ENCODE data around the gene MEN1. TPM values are rescaled to one million over a fixed set of nuclear protein-coding genes. Genes with fewer than 3 reads are reported as not detected.

MEN1 gene
- polyA plus RNA-seq, 3 donors: 30.0 to 33.6 (median 30.7) TPM

DNA sequence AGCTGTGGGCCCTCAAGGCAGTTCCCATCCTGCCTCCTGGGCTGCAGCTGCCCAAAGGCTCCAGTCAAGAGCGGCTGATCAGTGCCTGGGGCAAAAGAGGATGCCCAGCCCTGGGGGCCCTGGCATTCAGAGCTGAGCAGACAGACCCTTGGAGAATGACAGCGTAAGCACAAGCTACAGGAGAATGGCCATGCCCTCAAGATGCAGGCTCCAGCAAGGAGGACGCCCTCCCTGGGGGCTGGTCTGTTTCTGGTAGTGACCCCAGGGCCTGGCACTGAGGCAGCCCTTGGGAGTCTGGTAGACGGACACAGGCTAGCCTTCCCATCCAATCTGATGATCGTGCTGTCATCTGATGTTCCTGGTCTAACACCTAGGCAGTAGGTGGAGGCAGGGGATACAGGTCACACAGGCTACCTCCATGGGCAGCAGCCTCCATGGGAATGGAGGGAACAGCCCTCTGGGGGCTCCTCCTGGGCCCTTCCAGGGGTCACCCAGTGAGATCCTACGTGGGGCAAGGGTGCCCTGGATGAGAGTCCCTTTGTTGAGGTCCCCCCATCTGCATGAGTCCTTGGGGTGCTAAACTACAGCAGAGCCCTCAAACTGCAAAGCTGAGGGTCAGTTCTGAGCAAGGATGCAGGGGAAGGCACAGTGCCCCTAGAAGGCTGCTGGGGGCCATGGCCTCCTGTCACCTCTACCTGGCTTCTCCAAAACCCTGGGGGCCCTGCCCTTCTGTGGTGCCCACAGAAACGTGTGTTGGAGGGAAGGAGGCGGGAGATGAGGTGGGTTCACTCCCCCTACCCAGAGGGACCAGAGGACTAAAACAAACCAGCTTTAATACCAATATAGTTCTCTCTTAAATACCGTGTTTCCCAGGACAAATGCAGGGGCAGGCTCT, 21.8 kb downstream of the MEN1 start:
- no peak for DNase-seq (ENCODE audit: low read depth in 3 of 3, low spot score in 2 of 3)

- no peak for DNase-seq (ENCODE audit: low read depth in 3 of 3, low spot score in 2 of 3)
Measured at GRCh38 chr11:64787526-64788320, 22.6 kb downstream of the MEN1 start.

DNA sequence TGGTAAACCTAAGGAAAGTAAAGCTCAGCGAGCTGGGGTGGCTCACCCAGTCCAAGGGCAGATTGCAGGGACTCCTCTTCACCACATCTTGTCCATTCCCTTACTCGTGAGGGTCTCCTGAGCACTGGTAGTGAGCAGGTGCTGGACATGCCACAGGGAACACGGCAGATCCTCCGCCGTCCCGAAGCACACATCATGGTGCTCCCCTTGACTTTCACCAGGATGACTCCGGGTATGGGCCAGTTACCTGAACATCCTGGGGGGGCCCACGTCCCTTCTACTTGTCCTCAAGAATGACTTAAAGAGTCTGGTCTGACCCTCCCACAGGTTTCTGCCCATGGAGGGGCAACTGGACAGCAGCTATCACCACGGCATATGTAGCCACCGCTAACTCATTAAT, 24.0 kb downstream of the MEN1 start:
- DNase-seq (ENCODE audit: low read depth in 3 of 3, low spot score in 2 of 3): no peak

- DNase-seq (ENCODE audit: low read depth in 3 of 3, low spot score in 2 of 3): no peak
Measured at GRCh38 chr11:64784813-64785581, 25.4 kb downstream of the MEN1 start.

GRCh38 chr11:64778473-64779298, 31.7 kb downstream of the MEN1 start, which contains the start of gene SF1:
TSS of gene SF1 (minus strand) at chr11:64778542. CDS start at chr11:64778392, 150 bp downstream.
- peak; percentile 100 for DNase-seq (ENCODE audit: low read depth in 3 of 3, low spot score in 2 of 3)

DNA sequence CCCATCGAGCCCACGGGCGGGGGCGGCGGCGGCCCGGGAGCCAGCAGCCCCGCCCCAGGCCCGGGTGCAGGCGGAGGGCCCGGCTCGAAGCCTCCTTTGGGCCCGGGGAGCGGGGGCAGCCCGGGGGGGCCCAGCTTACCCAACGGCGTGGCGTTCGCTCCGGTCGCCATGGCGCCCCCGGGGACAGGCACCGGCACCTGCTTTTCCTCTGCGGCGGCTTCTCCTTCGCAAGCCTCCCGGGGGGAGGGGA, 32.2 kb downstream of the MEN1 start:
- no peak for DNase-seq (ENCODE audit: low read depth in 3 of 3, low spot score in 2 of 3)

GRCh38 chr11:64777449-64778222, 32.7 kb downstream of the MEN1 start:
- DNase-seq (ENCODE audit: low read depth in 3 of 3, low spot score in 2 of 3): peak; percentile 60 to 79 (median 77)

- DNase-seq (ENCODE audit: low read depth in 3 of 3, low spot score in 2 of 3): no peak
Measured at GRCh38 chr11:64776875-64777274, 33.5 kb downstream of the MEN1 start.

DNA sequence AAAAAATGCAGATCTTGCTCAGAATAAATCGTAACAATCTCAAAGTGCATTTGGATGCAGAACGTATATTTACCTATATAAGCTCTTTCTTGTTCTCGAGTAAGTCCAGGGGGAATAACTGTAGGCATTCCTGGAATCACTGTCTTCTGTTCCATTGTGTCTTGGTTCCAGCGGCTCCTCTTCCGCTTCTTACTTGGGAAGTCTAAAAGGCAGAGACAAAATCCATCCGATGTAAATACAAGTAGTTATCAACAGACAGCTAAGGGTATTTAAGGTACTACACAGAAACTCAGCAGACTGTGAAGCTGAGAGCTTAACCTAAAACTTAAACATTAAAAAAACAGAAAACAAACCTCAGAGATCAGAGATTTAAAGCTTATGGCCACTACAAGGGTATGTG, 33.9 kb downstream of the MEN1 start:
- no peak for DNase-seq (ENCODE audit: low read depth in 3 of 3, low spot score in 2 of 3)

DNA sequence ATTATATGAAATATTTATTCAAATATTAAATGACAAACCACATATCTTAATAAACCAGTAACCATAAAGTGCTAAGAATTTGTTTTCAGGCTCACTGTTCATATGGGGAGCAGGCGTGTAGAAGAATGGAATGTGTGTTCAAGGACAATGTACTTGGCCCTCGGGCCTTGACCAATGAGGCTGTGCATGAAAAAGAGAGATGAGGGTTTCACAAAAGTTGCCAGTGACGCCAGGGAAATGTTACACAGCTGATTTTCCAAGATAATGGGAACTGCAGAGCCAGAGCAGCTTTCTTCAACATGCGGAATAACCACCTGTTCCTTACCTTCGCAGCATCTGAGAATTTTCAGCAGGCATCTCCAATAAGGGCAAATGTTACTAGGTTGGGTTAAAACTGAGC, 36.2 kb downstream of the MEN1 start:
- DNase-seq (ENCODE audit: low read depth in 3 of 3, low spot score in 2 of 3): no peak

DNA sequence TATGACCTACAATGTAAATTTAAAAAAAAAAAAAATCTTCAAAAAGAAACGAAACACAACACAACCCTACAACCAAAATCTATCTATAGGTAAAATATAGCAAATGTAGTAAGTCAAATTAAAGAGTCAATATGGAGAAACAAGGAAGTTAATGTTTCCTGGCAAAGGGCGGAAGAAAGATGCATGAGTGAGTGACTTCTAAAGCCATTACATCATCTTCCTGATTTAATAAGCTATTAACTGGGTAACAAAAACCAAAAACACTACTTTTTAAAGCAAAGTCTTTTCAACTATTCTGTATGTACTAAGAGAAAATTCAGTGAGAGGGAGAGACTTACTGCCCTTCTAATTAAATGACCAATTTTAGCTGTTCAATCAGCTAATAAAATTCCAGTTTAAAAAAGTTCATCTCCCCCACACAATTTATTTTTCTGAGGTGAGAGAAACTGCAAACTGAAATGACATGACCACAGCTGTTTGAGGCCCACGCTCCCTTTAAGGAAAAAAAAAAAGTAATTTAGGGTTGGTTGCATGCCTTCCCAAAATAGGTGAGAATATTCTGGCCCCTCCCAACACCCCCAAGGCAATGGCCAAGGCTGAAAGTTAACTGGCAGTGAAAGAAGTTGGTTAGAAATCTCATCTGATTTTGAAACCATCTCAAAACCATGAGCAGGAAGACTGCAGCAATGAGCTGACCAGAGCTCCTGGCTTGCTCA, 37.9 kb downstream of the MEN1 start:
- no peak for DNase-seq (ENCODE audit: low read depth in 3 of 3, low spot score in 2 of 3)

- DNase-seq (ENCODE audit: low read depth in 3 of 3, low spot score in 2 of 3): no peak
Measured at GRCh38 chr11:64771861-64772260, 38.5 kb downstream of the MEN1 start.

DNA sequence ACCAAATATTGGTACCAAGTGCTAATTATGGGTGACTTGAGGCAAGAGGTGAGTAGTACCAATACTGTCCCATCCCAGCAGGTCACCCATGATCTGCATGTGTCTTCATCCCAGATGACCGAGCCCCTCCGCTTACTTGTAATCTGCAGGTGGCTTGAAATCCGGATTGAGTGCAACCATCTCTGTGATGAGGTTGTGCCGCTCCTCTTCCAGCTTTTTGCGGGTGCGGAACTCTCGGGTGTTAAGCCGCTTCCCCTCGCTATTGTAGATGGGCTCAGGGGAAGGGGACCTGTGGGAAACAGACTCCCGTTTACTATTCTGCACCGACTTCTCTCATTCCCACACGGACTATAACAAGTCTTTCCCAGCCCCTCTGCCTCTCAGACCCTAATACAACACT, 40.2 kb downstream of the MEN1 start:
- no peak for DNase-seq (ENCODE audit: low read depth in 3 of 3, low spot score in 2 of 3)

DNA sequence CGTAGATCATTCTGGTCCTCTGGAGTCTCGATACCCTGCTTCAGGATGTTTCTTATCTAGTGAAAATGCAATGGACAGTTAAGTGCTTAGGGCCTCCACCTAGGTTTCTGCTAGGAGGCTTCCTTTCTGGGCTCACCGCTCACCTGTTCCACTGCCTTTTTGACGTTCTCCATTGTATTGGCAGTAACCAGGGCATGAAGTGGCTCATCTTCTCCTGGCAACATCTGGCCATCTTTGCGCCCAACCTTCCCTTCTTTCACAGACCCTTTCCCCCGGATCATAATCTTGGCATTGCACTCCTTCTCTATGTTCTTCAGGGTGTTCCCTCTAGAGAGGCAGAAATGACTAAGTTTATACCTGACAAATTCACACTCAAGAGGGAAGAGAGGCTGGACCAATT, 41.1 kb downstream of the MEN1 start:
- no peak for DNase-seq (ENCODE audit: low read depth in 3 of 3, low spot score in 2 of 3)

- DNase-seq (ENCODE audit: low read depth in 3 of 3, low spot score in 2 of 3): no peak
Measured at GRCh38 chr11:64768300-64768694, 42.1 kb downstream of the MEN1 start.

- no peak for DNase-seq (ENCODE audit: low read depth in 3 of 3, low spot score in 2 of 3)
Measured at GRCh38 chr11:64767344-64768299, 42.7 kb downstream of the MEN1 start.

GRCh38 chr11:64766881-64767280, 43.5 kb downstream of the MEN1 start:
- DNase-seq (ENCODE audit: low read depth in 3 of 3, low spot score in 2 of 3): no peak

All from right renal cortex interstitium (tissue), 3 donors.